GM18519 (cell line): Measurements from ENCODE around the gene CHIC2.

Experiments
- ATAC-seq: cut with Tn5 transposase; IDR thresholded peaks from one replicate; pipeline ENCODE4 v1.9.1; 2021; ENCODE audit warnings: mild to moderate bottlenecking, moderate library complexity; ENCODE audit not compliant: unreplicated experiment, low FRiP score

CHIC2 gene

DNA sequence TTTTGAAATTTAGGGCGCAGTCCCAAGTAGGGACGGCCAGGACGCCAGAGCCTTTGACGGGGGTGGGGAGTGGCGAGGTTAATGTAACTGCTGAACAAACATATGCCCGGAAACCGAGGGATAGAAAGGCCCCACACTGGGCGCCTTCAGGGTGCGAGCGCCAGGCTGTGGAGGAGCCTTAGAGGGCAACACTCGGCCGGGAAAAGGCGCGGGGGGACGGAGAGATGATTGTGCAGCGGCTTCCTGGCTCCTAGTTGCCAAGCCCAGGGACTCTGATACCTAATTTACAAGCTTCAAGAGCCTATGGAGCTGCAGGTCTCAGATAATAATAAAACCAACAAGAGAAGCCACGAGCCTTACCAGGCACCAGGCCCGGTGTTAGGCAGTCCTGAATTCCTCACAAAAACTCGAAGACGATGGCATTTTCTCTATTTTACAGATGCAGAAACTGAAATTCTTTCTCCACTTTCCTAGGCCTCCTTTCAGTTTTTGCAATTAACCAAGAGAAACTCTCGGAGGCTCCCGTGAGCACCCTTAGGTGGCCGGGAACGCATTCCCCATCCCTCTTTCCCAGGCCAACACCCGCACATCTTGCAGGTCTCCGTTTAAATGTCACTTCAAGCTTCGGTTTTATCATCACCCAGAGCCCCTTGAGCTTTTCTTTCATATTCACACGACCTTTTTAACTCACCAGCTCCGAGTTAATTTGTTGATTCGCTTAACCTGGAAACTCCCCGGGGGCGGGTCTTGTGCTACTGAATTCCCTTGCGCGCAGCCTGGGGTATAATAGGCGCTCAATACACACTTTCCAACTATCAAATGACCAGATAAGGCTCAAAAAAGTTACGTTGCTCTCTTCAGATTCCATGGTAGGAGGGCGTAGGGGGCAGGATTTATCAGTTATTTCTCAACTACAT lies 29.2 kb upstream of the CHIC2 start:
- ATAC-seq, result no peak

DNA sequence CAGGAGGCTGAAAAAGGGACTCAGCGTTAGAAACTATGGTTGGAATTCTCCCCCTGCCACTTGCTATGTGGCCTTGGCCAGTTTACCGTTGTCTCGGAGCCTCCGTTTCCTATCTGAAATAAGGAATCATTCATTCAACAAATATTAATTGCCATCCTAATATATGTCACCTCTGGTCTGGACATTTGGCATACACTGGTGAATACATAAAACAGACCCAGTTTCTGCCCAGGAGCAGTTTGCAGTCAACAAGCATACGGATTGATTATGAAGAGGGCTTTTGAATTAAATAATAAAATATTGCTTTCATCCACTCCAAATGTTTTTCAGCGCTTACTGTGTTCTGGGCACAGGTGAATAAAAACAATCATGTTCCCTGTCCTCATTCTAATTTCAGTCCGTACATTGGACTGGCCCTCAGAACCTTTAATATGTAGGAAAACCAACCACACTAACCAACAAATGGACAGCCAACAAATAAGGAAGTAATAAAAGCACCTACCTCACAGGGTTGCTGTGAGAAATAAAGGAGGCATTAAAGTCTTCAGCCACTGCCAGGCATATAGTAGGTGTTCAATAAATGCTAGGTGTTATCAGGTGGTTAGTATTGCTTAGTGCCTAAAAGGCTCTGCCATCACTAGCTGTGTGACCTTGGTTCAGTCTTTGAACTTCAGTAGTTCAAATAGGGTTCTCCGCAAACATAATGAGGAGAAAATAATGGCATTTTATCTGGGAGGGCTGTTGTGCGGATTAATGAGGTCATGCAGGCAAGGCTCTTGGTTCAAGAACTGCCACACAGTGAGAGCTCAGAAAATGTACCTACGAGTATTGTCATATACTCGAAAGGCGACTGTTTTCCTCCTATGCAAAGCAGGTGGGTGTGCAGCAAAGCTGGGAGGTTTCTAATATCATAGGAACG lies 28.3 kb upstream of the CHIC2 start:
- ATAC-seq, result no peak

DNA sequence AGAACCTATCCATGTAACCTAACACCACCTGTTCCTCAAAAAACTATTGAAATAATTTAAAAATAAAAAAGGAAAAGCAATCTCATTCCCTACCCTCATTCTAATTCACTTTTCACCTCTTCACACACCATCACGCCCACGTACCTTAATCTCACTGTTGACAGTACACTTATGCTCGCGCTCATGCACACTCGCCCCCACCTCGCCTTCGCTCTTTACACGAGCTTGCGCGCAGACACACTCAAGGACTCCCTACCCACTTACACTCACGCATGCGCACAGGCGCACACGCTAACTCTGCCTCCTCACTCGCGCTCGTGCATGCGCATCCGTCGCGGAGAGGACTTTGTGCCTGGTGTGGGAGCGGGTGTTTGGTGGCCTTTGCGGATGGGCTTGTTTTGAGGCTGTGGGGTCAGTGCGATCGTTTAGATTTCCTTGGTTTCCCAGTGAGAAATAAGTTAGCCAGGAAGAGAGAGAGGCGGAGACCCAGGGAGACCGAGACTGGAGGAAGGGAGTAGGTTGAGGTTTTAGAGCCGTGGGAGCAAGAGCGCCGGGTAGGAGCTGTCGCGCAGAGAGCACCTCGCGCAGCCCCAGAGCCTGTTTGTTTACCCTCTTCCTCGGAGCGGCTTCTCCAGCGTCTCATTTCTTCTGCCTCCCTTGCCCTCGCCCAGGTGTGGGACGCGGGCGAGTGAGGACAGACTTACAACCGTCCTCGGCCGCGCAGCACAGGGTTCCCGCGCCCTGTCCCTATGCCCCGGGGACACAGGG lies 27.4 kb upstream of the CHIC2 start:
- no peak for ATAC-seq

DNA sequence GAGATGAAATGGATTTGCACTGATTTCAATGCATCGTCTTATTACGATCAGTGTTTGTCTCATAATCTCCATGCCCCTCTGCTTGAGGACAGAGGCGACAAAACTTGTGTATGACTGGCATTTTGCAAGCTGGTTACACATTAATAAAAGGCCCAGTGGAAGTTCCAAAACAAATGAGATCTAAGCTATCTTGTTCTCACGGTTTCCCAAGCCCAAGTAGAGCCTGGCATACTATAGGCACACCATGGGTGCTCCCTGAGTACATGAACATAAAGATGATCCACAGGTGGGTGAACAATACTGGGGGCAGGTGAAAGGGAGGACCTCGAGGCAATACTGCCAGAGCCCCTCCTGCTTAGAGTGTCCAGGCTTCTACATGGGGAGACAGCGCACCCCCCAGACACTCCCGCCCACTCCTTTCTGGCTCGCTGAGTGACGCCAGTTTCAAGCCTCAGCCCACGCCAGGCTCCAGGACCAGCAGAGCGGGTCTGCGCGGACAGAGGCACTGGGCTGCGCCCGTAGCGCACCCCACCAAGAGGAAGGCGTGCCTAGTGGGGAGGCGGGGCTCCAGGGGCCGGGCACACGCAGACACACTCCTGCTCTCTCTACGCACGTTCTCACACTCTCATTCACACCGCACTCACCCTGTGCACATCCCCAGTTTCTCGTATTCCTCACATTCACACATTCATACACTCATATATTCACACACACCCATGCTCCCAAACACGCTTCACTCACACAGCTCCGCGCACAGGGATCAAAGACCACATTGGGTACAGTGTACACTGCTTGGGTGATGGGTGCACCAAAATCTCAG lies 26.6 kb upstream of the CHIC2 start:
- ATAC-seq, result peak; percentile 51

DNA sequence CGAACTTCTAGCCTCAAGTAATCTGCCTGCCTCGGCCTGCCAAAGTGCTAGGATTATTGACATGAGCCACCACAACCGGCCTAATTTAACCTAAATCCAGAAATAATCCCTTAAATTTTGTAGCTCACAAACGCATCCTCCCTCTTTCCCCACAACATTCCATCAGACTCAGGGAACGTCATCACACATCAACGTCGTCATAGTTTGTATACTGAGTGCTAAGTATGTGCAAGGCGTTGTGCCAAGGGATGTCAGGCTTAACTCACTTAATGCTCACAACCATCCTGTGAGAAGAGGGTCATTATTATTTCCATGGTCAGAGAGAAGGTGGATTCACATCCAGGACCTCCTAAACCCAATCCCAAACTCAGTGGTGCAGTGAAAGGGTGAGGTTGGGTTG lies 26.0 kb upstream of the CHIC2 start:
- ATAC-seq, result no peak

DNA sequence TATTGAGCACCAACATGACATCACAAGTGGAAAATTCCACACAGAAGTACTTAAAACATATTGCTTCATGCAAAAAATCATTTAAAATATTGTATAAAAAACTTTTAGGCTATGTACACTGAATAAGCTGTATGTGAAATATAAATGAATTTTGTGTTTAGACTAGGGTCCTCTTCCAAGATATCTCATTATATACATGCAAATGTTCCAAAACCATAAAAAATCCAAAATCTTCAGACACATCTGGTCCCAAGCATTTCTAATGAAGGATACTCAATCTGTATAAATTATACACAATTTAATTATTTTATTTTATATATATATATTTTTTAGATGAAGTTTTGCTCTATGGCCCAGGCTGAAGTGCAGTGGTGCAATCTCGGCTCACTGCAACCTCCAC lies 25.5 kb upstream of the CHIC2 start:
- no peak for ATAC-seq

DNA sequence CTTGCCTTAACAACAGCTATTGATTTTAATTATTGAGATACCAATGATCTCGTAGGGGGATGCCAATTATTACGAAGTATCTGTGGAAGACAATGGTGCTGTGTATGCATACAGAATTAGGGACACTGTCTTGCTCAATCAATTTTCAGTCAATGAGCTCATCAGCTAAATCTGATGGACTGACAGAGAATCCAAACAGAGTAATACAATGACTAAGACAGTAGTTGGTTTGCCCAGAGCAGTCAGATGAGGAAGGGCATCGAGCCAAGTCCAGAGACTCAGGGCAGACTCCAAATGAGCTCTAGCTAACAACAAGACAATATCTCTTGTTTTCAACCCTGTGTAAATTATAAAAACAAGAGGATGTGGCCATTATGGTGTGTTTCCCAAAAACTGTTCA lies 20.9 kb upstream of the CHIC2 start:
- ATAC-seq, result no peak

DNA sequence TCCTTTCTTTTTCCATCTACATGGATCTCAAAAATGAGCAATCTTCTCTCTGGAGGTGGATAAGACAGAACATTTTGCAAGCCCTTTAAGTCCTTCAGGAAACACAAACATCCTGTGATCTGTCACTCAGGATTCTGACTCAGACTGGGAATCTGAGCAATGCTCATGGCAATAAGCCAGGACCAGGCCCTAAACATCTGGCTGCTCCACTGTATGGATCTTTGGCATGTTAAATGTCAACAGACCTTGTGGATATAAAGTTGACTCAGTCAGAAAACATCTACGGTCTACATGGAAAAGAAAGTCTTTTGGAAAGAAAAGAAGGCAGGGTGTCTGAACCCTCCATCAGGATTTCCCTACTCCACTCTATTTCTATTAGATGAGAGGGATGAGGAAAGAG lies 17.8 kb upstream of the CHIC2 start:
- no peak for ATAC-seq

DNA sequence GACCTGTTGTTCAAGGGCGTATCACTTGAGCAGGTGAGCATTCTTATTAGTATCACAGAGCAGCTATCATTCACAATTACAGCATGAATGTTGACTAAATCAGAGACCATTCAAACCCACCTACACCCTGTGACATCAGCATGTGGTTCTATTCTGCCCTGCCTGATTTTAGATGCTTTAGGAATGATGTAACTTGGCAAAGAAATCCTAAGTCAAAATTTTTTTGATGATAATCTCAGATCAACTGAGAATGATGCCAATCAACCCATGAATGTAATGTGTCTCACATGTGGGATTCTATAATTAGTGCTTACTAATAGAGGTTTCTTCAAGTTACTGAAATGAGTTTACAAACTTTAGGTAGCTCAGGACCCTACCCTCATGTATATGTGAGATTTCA lies 13.4 kb upstream of the CHIC2 start:
- no peak for ATAC-seq

DNA sequence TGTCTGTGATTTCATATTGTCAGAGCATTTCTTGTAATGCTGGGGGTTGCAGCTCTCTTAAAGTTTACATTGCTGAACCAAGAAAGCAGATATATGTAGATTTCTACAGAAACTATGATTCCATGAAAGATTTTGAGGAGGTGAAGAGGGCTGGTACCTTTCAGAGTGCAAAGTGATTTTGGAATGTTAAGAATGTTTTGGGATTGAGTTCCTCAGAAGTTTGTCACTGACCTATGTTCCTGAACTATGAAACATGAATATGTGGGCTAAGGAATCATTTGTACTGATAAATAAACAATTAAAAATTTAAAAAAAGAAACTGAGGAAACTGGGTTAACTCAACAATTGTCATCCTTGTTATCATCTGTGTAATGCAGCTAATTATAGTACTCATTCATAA lies 12.3 kb upstream of the CHIC2 start:
- ATAC-seq, result no peak

DNA sequence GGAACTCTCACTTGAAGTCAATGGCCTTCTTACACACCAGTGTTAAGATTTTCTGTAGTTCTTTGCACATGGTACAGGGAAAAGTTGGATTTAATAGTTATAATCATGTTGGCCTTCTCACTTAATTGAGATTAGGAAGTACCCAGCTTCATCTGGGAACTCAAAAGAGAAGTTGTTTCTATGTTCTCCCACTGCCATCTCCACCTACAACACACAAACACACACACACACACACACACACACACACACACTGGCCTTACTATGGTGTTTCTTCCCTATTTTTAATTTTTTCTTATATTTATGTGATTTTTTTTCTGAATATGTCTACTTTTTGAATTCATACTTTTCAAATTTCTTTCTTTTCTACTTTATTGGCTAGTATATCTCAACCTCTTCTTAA lies 10.0 kb upstream of the CHIC2 start:
- no peak for ATAC-seq

DNA sequence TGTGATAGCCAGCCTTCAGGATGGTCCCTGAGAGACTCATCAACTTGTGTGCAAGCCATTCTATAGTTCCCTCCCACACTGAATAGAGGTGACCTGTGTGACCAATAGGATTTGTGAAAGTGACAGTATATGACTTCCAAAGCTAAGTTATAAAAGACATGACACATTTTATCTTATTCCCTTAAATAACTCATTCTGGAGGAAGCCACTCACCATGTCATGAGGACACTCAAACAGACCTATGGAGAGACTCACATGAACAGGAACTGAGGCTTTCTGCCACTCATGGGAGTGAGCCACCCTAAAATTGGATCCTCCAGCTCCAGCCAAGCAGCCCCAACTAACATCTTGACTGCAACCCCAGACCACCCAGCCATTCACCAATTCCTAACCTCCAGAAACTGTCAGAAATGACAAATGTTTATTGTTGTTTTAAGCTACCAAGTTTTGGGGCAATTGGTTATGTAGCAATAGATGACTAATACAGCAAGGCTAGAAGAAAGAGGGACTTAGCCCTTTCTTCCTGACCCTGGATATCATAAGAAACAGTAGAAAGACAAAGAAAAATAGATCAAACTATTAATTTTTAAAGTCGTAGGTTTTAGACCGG lies 9.0 kb upstream of the CHIC2 start:
- no peak for ATAC-seq

DNA sequence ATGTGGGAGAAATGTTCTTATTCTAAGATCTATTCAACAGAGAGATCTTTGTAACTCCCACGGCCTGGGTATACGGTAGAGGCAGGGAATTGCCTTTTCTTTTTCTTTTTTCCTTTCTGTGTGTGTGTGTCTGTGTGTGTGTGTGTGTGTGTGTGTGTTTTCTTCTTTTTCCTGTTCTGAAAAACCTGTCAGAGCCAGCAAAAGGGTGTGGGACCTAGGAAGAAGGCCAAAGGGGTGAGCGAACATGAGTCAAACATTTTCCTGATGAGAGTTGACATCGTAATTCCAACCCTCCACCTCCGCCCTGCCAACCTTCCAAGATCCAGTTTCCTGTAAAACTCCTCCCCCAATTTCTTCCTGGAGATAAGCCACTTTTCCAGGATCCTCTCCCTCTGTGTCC lies 2.8 kb upstream of the CHIC2 start:
- no peak for ATAC-seq

DNA sequence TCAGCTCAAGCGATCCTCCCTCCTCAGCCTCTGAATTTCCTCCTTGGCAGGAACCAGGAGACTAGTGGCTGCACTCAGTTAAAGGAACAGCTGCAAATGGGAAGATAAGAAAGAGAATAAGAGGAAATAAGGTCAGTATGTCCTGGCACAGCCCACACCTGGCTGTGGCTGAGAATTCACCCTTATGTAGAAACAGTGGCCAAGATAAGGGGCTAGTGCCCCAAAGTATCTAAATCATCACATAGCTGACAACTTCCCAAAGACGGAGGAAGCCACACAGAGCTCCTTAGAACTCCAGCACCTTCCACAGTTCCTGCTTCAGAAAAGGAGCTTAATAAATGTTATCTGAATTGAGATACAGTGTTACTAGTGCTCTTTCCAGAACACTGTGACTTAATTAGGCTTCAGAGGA lies 2.3 kb upstream of the CHIC2 start:
- no peak for ATAC-seq

DNA sequence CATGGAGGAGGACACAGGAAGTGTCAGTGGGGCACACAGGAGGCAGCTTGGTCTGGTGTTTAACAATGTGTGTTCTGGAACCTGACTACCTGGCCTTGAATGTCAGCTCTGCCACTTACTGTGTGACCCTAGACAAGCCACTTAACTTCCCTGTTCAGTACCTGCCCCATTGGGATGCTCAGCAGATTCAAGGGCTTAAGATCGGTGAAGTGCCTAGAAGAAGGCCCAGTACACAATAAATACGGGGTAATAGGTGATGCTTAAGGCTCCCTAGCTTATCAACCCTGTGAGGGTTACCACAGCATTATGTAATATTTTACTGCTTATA lies 1.6 kb upstream of the CHIC2 start:
- no peak for ATAC-seq

DNA sequence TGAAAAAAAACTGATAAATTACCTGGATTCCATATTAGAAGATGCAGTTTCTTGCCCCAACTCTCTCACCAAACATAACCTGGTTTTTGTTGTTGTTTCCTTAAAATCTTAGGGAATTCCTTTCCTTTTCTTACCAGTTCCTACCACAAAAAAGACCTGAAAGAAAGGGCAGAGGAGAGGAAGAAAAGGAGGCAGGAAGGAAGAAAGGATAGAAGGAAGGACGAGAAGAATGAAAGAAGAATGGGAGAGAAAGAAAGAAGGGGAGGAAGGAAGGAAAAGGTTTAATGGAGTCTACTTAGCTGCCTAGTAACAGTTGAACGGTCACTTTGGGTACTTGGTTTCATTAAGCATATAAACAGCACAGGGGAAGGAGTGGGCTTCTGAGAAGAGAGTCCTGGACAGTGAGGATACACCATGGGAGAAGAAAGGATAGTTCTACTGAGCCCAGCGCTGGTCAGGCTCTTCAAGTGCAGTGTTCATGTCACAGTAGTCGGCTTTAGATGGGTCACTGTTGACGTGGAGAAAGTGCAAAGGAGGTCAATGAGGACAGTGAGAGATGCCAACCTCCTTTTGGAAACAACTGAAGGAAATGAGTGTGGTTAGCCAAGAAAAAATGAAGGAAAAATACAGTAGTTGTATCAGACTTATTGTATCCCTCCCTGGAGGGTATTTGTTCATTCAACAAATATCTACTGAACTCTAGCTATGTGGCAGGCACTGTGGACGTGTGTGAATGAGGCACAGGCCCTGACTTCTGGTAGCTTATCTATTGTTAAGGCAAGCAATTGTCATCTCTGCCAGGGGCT lies 1.1 kb upstream of the CHIC2 start:
- ATAC-seq, result no peak

DNA sequence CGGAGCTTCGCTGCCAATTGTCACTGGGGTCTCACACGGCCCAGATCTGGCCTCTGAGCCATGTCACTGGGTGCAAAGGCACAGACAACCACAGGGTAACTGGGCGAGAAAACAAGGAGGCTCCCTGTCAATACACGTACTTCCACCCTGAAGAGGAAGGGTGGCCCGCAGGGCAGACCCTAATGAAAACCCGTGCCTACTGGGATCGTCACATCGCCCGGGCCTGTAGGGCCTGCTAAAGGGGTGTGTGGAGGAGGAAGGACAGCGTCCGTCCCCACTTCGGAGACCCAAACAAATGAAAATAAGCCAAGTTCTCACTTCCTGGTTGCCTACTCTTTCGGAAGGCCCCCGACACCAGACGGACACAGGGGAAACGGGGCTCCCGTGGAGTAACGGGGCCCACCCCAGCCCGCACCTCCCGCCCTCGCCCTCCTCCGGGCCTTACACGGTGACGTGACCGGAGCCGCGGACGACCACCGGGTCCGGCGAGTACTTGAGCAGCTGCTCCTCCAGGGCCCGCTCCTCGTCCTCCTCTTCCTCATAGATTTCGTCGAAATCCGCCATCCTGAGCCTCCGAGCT lies 578 bp downstream of the CHIC2 start:
- peak; percentile 18 for ATAC-seq

DNA sequence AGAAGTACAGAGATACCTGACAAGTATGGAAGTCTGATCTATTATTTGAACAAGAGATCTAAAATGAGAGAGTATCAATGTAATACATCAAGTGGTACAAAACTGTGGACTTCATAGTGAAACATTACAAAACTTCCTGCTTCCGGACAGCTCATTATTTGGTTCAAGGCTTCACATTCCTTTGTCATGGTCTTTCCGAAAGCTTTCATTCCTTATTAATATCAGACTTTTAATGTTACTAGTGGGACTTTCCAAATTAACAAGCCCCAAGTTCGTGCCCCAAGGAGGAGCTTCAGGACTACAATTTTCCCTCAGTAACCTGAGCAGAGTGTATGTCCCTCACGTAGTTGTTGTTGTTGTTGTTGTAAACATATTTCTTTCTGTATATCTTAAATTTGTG lies 1.2 kb downstream of the CHIC2 start:
- ATAC-seq, result no peak

DNA sequence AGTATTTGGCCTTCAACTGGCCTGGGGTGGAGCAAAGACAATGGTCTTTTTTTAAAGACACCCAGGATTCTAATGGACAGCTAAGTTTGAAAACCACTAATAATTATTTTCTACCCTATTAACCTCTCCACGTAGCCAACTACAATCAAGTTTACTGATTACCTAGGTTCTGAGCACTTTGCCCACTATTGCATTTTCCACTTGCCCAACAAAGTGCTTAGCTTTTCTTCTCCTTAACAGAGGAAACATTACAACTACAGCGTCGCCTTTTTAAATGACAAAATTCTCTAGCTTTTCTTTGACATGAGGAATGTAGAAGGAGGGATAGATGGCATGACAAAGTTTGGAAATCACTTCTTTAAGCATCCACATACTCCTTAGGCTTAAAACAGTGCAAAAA lies 2.0 kb downstream of the CHIC2 start:
- no peak for ATAC-seq
